A549 (cell line): ENCODE results near the gene TRIAP1. TPM values are rescaled to one million over a fixed set of nuclear protein-coding genes. Genes with fewer than 3 reads are reported as not detected.

Experiments
- ATAC-seq, 2 experiments: fragments of 200-7000 bp in 1 of 2; fragments of >200 bp in 1 of 2; cut with Nextera tagmentation in 1 of 2; cut with Tn5 transposase in 1 of 2; 3 replicates each; pipeline versions ENCODE4 v1.8.0 to v1.9.1; 2018 to 2020; ENCODE audit warnings: mild to moderate bottlenecking in 1 of 2, moderate library complexity in 1 of 2
- CTCF ChIA-PET: fragments of 300-600 bp; sonication (Branson Sonifier 250); formaldehyde crosslinking; extraction: SDS; loops from one replicate; lab custom pipeline; 2021; ENCODE audit warnings: antibody characterized with exemption, inconsistent platforms; lab: Yijun Ruan, JAX
- POLR2A ChIA-PET: fragments of 350-600 bp; formaldehyde crosslinking; extraction: SDS; loops from one replicate; lab custom pipeline; 2021; ENCODE audit warnings: antibody characterized with exemption, inconsistent platforms; lab: Yijun Ruan, JAX
- DNase-seq, 2 experiments: peaks; one replicate each; pipeline versions ENCODE4 v3.0.0 to v3.0.0-alpha.2; 2011 to 2016; ENCODE audit warnings: low read depth in 1 of 2, low spot score in 1 of 2
- FAIRE-seq: peaks from 2 replicates; lab custom pipeline; 2011; peaks lifted over from hg19 to GRCh38; lab: Jason Lieb, UNC
- H3K27ac ChIP-seq, 2 experiments: fragments of >200 bp; sonication (Bioruptor Twin); formaldehyde crosslinking; 3 replicates each; pipeline ENCODE4 v1.5.1; 2016 to 2017
- H3K4me1 ChIP-seq: fragments of >200 bp; sonication (Bioruptor Twin); formaldehyde crosslinking; 3 replicates; pipeline ENCODE4 v1.6.1; 2016
- H3K4me2 ChIP-seq: fragments of >200 bp; sonication (Bioruptor Twin); formaldehyde crosslinking; 3 replicates; pipeline ENCODE4 v1.6.1; 2016
- H3K4me3 ChIP-seq: fragments of >200 bp; sonication (Bioruptor Twin); formaldehyde crosslinking; 3 replicates; pipeline ENCODE4 v1.5.1; 2016
- H3K9me3 ChIP-seq: fragments of >200 bp; sonication (Bioruptor Twin); formaldehyde crosslinking; 3 replicates; pipeline ENCODE4 v1.6.1; 2016
- BCL3 ChIP-seq: fragments of >200 bp; sonication (Bioruptor Twin); formaldehyde crosslinking; IDR thresholded peaks from 3 replicates; pipeline ENCODE4 v1.6.1; 2016
- BHLHE40 ChIP-seq: IDR thresholded peaks from 2 replicates; pipeline ENCODE4 v1.6.1; 2012; ENCODE audit warnings: low read depth, low read length, inconsistent platforms
- CTCF ChIP-seq: fragments of >200 bp; sonication (Bioruptor Twin); formaldehyde crosslinking; IDR thresholded peaks from 3 replicates; pipeline ENCODE4 v1.5.1; 2016
- E2F6 ChIP-seq: IDR thresholded peaks from 2 replicates; pipeline ENCODE4 v1.6.1; 2012; ENCODE audit warnings: low read depth, borderline replicate concordance
- ESRRA ChIP-seq: fragments of 150-350 bp; IDR thresholded peaks from 2 replicates; pipeline ENCODE4 v1.6.1; 2014; ENCODE audit warnings: mild to moderate bottlenecking, low read length, borderline replicate concordance
- HOXB5 ChIP-seq: fragments of 250-450 bp; sonication (Bioruptor Pico); IDR thresholded peaks from 2 replicates; pipeline ENCODE4 v1.5.0; 2020; ENCODE audit warnings: mild to moderate bottlenecking, moderate library complexity
- JUN ChIP-seq, 2 experiments: fragments of >200 bp; sonication (Bioruptor Twin); formaldehyde crosslinking; IDR thresholded peaks; 2 replicates in 1 of 2; 3 replicates in 1 of 2; pipeline ENCODE4 v1.6.1; 2016 to 2017
- KDM5A ChIP-seq: fragments of 200-600 bp; sonication (generic); IDR thresholded peaks from 2 replicates; pipeline ENCODE4 v1.6.1; 2016; ENCODE audit warnings: antibody characterized with exemption, mild to moderate bottlenecking
- MAX ChIP-seq: IDR thresholded peaks from 2 replicates; pipeline ENCODE4 v1.6.1; 2012
- MYC ChIP-seq: IDR thresholded peaks from 2 replicates; pipeline ENCODE4 v1.6.1; 2012; ENCODE audit warnings: mild to moderate bottlenecking, inconsistent platforms, low read length, improper control_type of control experiment, borderline replicate concordance
- PBX3 ChIP-seq: IDR thresholded peaks from 2 replicates; pipeline ENCODE4 v1.6.1; 2012
- PHF8 ChIP-seq: fragments of 200-600 bp; sonication (generic); IDR thresholded peaks from 2 replicates; pipeline ENCODE4 v1.6.1; 2016; ENCODE audit warnings: low read depth, mild to moderate bottlenecking, antibody characterized with exemption, moderate library complexity, borderline replicate concordance
- POLR2A ChIP-seq: IDR thresholded peaks from 2 replicates; pipeline ENCODE4 v1.6.1; 2012; ENCODE audit warnings: mild to moderate bottlenecking, low read length
- ZFP36 ChIP-seq: fragments of 450-650 bp; IDR thresholded peaks from 2 replicates; pipeline ENCODE4 v1.6.1; 2014; ENCODE audit warnings: borderline replicate concordance; ENCODE audit not compliant: partially characterized antibody
- WGBS: methylation state at CpG from one replicate; pipeline ENCODE4 v1.1.6; 2017; ENCODE audit errors: missing lambda C conversion rate; 5-methylcytosine and 5-hydroxymethylcytosine counted together
- polyA plus RNA-seq, 4 experiments: library from polyadenylated mRNA; depleted of rRNA in 3 of 4; stranded (reverse); fragments of >200 nt; fragmentation: RNase III in 1 of 4; extraction: RNeasy Plus Mini Kit Qiagen cat#74134 plus additional on column Dnase treatment in 1 of 4; gene quantifications; 2 replicates in 3 of 4; 3 replicates in 1 of 4; pipeline ENCODE4 v1.2.3, GENCODE V29; 2011 to 2017

TRIAP1 gene
- polyA plus RNA-seq, 2 of the 4 experiments (the other 2 are of a cell fraction) = 70.9 to 114 TPM

GRCh38 chr12:120437735-120438494 is 8.3 kb downstream of the TRIAP1 start, which contains the start of gene COX6A1:
Gene COX6A1 (plus strand): TSS chr12:120438113. CDS start chr12:120438127, 14 bp downstream.
- FAIRE-seq (peak; percentile 94), ATAC-seq (peak; percentile 97 to 98), DNase-seq (peak; percentile 99)
- TF ChIP-seq KDM5A = peak; percentile 91
- TF ChIP-seq E2F6 = 0 out of 2 replicates have a peak, but pooled peaks have one; percentile 29
- 0 out of 2 replicates have a peak, but pooled peaks have one; percentile 9 for TF ChIP-seq PBX3
- peak; percentile 72; the same call in 1 of the 2 replicates for TF ChIP-seq MAX
- TF ChIP-seq BHLHE40 = no peak
- TF ChIP-seq HOXB5 (CRISPR knock-in tag) = no peak
- peak; percentile 82; the same call in 2 of the 3 replicates for TF ChIP-seq BCL3
- peak; percentile 77 for TF ChIP-seq POLR2A
- no peak for TF ChIP-seq MYC
- TF ChIP-seq JUN (IDR thresholded peaks at IDR 0.05) = peak in 1 of 2 experiments; percentile 92; a peak in 3 of 5 replicates
- peak; percentile 46; the same call in 1 of the 2 replicates for TF ChIP-seq PHF8
- 0 out of 2 replicates have a peak, but pooled peaks have one; percentile 40 for TF ChIP-seq ESRRA
- no peaks in the 10 kb centered on the region for H3K9me3 ChIP-seq
- ChIA-PET CTCF (interaction anchor here (0.6 to 10.1 kb wide), 14 partner anchors 16 to 749 kb away, joined by 3 to 99 read pairs (median 4); partner anchors contain the start of genes RPLP0 and SRSF9), POLR2A (interaction anchor here (0.6 to 1.3 kb wide), 6 partner anchors 10 to 146 kb away, joined by 3 to 10 read pairs (median 3); partner anchors contain the start of genes RNU4-1 and RNU4-2)
- peak within 1 kb of the TSS; percentile 71 to 91 for H3K27ac ChIP-seq
- H3K4me1 ChIP-seq = peaks cover 14% of the 10 kb centered on the region
- peak within 1 kb of the TSS; percentile 79 for H3K4me3 ChIP-seq
- peak within 1 kb of the TSS; percentile 90 for H3K4me2 ChIP-seq
- WGBS = under 1% methylated on average over 57 of the region's 59 CpGs

GRCh38 chr12:120432772-120433525 is 13.2 kb downstream of the TRIAP1 start:
- Histone ChIP-seq H3K27ac (no peak overlapping the region), H3K4me1 (no peaks in the 10 kb centered on the region), H3K4me2 (no peak overlapping the region), H3K9me3 (no peaks in the 10 kb centered on the region), H3K4me3 (no peak overlapping the region)
- peak; percentile 43 for TF ChIP-seq ZFP36
- TF ChIP-seq CTCF = no peak
- FAIRE-seq (no peak), ATAC-seq (no peak), DNase-seq (no peak)
- 39% methylated on average over 10 of the region's 10 CpGs for WGBS
- POLR2A ChIA-PET = no interaction called here
- CTCF ChIA-PET = interaction anchor here (0.7 to 6.4 kb wide), 6 partner anchors 12 to 325 kb away, joined by 3 to 75 read pairs (median 4); no protein-coding TSS in a partner anchor
